Osteocyte (in vitro differentiated cells): ENCODE measurements around the gene THBS2. TPM values are rescaled to one million over a fixed set of nuclear protein-coding genes. Genes with fewer than 3 reads are reported as not detected.
A peak's percentile ranks its signal among the peaks of the same experiment; 100 is the strongest.

Source experiments
- DNase-seq: peaks from one replicate; pipeline ENCODE4 v3.0.0; 2021; ENCODE audit warnings: mixed read lengths; ENCODE audit not compliant: unreplicated experiment; ENCODE audit errors: extremely low spot score
- H3K27ac Mint-ChIP-seq: one replicate; pipeline ENCODE4 v1.8.0; 2021; ENCODE audit warnings: mild to moderate bottlenecking, mixed read lengths; ENCODE audit not compliant: unreplicated experiment
- H3K27me3 Mint-ChIP-seq: one replicate; pipeline ENCODE4 v1.8.0; 2021; ENCODE audit warnings: mixed read lengths; ENCODE audit not compliant: unreplicated experiment
- H3K36me3 Mint-ChIP-seq: one replicate; pipeline ENCODE4 v1.8.0; 2021; ENCODE audit warnings: mixed read lengths; ENCODE audit not compliant: unreplicated experiment
- H3K4me1 Mint-ChIP-seq: one replicate; pipeline ENCODE4 v1.8.0; 2021; ENCODE audit warnings: mixed read lengths; ENCODE audit not compliant: unreplicated experiment
- H3K4me3 Mint-ChIP-seq: one replicate; pipeline ENCODE4 v1.8.0; 2021; ENCODE audit warnings: mild to moderate bottlenecking, moderate library complexity, mixed read lengths; ENCODE audit not compliant: unreplicated experiment
- H3K9me3 Mint-ChIP-seq: one replicate; pipeline ENCODE4 v1.8.0; 2021; ENCODE audit warnings: mixed read lengths; ENCODE audit not compliant: unreplicated experiment
- total RNA-seq: library from RNA; stranded (reverse); gene quantifications from 2 replicates; pipeline ENCODE4 v1.2.1, GENCODE V29; 2021
- TF ChIP-seq, protein P1 (sequence below): fragments of 200-600 bp; sonication (generic); IDR thresholded peaks from 2 replicates; pipeline ENCODE4 v1.5.0; 2021; ENCODE audit warnings: antibody characterized with exemption, mild to moderate bottlenecking, moderate library complexity

Gene THBS2
- total RNA-seq, 1 donor from 2014 or later, result 650 TPM

DNA sequence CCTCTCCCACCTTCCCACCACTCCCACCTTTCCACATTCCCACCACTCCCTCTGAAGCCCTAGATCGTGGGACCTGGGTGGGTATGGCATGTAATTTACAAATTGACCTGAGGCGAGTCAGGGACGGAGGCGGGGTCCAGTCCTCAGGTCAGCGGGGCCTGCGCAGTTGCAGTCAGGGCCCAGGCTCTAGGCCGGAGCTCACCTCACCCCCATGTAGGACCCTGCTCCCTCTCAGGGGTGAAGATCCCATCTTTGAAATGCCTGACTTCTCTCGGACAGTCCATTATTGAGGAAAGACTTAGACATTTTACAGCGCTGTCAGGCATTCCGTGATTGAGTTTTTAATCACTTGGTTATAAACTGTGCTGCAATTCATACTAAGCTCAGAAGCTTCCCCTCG lies 10.5 kb downstream of the THBS2 start:
- no peak overlapping the region for H3K4me3 Mint-ChIP-seq
- H3K27ac Mint-ChIP-seq, result no peak overlapping the region

DNA sequence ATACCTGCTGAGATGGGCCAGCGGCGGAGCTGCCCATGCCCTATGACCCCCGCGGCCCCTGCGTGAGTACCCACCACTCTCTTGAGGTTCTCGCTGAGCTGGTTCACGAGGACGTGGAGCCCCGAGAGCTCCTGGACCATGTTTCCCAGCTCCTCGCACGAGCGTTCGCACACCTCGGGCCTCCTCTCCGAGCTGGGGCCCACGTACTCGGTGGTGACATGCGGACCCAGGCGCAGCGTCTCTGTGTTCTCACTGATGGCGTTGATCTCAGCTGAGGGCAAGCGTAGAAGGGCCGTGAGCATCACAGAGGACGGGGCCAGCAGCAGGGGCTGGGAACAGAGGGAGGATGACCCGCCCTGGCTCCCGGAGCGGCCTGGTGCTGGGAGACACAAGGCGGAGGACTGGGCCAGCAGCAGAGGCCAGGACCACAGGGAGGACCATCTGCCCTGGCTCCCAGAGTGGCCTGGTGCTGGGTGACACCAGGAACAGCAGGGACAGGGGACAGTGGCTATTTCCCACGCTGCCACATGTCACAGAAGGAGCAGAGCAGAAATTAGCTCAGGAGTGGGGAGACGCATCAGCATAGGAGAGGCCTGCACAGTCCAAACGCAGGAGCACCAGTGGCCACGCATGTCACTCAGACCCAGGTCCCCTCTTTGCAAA lies 11.8 kb downstream of the THBS2 start:
- H3K4me3 Mint-ChIP-seq, result no peak overlapping the region
- peaks cover 56% of the 10 kb centered on the region for H3K36me3 Mint-ChIP-seq
- TF ChIP-seq, protein P1, sequence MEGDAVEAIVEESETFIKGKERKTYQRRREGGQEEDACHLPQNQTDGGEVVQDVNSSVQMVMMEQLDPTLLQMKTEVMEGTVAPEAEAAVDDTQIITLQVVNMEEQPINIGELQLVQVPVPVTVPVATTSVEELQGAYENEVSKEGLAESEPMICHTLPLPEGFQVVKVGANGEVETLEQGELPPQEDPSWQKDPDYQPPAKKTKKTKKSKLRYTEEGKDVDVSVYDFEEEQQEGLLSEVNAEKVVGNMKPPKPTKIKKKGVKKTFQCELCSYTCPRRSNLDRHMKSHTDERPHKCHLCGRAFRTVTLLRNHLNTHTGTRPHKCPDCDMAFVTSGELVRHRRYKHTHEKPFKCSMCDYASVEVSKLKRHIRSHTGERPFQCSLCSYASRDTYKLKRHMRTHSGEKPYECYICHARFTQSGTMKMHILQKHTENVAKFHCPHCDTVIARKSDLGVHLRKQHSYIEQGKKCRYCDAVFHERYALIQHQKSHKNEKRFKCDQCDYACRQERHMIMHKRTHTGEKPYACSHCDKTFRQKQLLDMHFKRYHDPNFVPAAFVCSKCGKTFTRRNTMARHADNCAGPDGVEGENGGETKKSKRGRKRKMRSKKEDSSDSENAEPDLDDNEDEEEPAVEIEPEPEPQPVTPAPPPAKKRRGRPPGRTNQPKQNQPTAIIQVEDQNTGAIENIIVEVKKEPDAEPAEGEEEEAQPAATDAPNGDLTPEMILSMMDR, result no peak

More for the DNA sequence above, 10.5 kb downstream of the THBS2 start:
- TF ChIP-seq, protein P1, result no peak
- no peak for DNase-seq
- H3K27me3 Mint-ChIP-seq, result no peaks in the 10 kb centered on the region
- no peaks in the 10 kb centered on the region for H3K9me3 Mint-ChIP-seq
- H3K4me1 Mint-ChIP-seq, result peaks cover 16% of the 10 kb centered on the region
- peaks cover 59% of the 10 kb centered on the region for H3K36me3 Mint-ChIP-seq

DNA sequence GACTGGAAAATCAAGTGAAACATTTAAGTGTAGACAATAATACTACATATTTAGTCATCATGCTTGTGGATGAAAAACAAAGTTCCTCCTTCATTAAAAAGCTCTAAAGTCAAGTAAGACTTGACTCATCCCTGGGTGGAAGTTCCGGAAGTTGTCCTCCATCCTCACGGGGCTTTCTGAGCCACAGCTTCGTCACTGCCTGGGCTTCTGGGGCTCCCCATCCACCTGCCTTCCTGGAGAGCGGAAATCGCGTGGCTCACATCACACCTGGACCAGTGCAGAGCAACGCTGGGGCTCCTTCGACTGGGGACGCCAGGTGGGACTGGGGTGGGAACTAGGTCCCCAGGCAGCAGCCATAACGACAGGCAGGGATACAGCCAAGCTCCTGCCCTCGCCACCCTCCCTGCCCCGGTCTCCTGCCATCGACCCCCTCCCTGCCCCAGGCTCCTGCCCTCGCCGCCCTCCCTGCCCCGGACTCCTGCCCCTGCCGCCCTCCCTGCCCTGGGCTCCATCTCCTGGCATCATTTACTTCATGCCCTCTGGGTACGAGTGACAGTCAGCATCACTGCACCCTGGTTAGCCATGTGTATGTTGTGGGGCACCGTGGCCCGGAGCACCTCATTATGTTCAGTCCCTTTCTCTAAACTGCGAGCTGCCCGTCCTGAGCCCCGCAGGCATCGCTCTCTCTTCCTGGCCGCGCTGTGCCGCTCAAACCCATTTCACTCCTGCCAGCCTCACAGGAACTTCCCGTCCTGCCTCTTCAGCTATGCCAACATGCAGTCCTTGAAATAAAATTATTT lies 12.9 kb downstream of the THBS2 start:
- Mint-ChIP-seq H3K4me1 (peaks cover 2% of the 10 kb centered on the region), H3K9me3 (no peaks in the 10 kb centered on the region), H3K36me3 (peaks cover 48% of the 10 kb centered on the region), H3K27me3 (no peaks in the 10 kb centered on the region), H3K27ac (peak overlapping the region; percentile 50), H3K4me3 (no peak overlapping the region)
- TF ChIP-seq, protein P1, result no peak
- peak; percentile 82 for DNase-seq

More for the DNA sequence above, 11.8 kb downstream of the THBS2 start:
- DNase-seq, result peak; percentile 82
- no peaks in the 10 kb centered on the region for H3K27me3 Mint-ChIP-seq
- H3K4me1 Mint-ChIP-seq, result peaks cover 9% of the 10 kb centered on the region
- H3K27ac Mint-ChIP-seq, result peak overlapping the region; percentile 23
- H3K9me3 Mint-ChIP-seq, result no peaks in the 10 kb centered on the region

DNA sequence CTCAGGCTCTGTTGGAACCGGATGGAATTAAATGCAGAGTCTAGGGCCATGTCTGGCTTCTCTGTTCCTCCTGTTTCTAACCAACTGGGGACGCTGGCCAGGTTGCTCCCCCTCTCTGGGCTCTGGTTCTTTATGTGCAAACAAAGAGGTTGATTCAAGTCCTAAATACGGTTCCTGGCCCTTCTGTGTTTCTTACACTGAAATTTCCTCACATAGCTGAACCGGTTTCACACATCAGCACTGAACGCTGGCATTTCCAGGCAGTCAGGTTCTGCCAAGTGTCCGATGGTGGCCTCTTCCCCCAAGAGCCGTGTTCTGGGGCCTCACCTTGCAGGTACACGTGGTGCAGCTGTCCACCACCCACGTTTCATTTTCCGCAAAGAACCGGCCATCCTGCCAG lies 13.5 kb downstream of the THBS2 start:
- H3K36me3 Mint-ChIP-seq, result peaks cover 49% of the 10 kb centered on the region
- no peaks in the 10 kb centered on the region for H3K27me3 Mint-ChIP-seq
- peak overlapping the region; percentile 50 for H3K27ac Mint-ChIP-seq
- peaks cover 2% of the 10 kb centered on the region for H3K4me1 Mint-ChIP-seq
- H3K9me3 Mint-ChIP-seq, result no peaks in the 10 kb centered on the region
- TF ChIP-seq, protein P1, result no peak
- H3K4me3 Mint-ChIP-seq, result no peak overlapping the region
- no peak for DNase-seq

DNA sequence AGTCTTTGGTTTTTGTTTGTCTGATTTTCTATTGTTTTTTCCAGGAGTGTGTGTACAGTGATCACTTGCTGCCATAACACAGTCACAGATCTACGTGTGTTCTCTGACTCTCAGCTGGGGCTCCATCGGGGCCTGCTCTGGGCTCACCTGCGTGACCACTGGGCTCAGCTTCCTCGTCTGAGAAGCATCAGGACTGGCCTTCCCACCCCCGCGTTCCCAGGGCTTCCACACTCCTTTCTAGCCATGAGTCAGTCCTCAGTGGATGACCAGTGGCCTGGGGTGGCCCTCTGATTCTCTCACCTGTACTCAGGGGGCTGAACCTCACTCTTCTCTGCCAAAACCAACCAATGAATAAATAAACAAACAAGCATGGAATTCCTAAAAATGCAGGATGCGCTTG lies 14.5 kb downstream of the THBS2 start:
- Mint-ChIP-seq H3K4me3 (no peak overlapping the region), H3K36me3 (peaks cover 52% of the 10 kb centered on the region), H3K9me3 (no peaks in the 10 kb centered on the region), H3K27ac (no peak overlapping the region), H3K4me1 (peaks cover 2% of the 10 kb centered on the region), H3K27me3 (no peaks in the 10 kb centered on the region)
- TF ChIP-seq, protein P1, result no peak
- DNase-seq, result no peak
